Progenitor cell of endocrine pancreas (in vitro differentiated cells): ENCODE measurements around the gene KMT2A. TPM values are rescaled to one million over a fixed set of nuclear protein-coding genes. Genes with fewer than 3 reads are reported as not detected.
"Not testable (repeated sequence)": the region's sequence is repeated elsewhere in the genome, so short reads cannot be mapped to it uniquely, and the experiment has no call there.

Experiments used
- DNase-seq: peaks from one replicate; pipeline ENCODE4 v3.0.0; 2021; ENCODE audit warnings: low spot score; ENCODE audit not compliant: unreplicated experiment
- H3K27ac Mint-ChIP-seq: 2 replicates; pipeline ENCODE4 v1.8.0; 2021; ENCODE audit warnings: mild to moderate bottlenecking, moderate library complexity, mixed read lengths
- H3K27me3 Mint-ChIP-seq: 2 replicates; pipeline ENCODE4 v1.8.0; 2021; ENCODE audit warnings: mixed read lengths
- H3K36me3 Mint-ChIP-seq: 2 replicates; pipeline ENCODE4 v1.8.0; 2022; ENCODE audit warnings: mixed read lengths; ENCODE audit not compliant: insufficient read depth
- H3K4me1 Mint-ChIP-seq: 2 replicates; pipeline ENCODE4 v1.8.0; 2021; ENCODE audit warnings: low read depth, mixed read lengths
- H3K4me3 Mint-ChIP-seq: 2 replicates; pipeline ENCODE4 v1.8.0; 2021; ENCODE audit warnings: low read depth, mild to moderate bottlenecking, moderate library complexity, mixed read lengths
- H3K9me3 Mint-ChIP-seq: 2 replicates; pipeline ENCODE4 v1.8.0; 2021; ENCODE audit warnings: low read depth, mixed read lengths
- CTCF ChIP-seq: fragments of 200-600 bp; sonication (generic); IDR thresholded peaks from one replicate; pipeline ENCODE4 v1.5.0; 2021; ENCODE audit warnings: antibody characterized with exemption, mild to moderate bottlenecking; ENCODE audit not compliant: unreplicated experiment
- total RNA-seq: library from RNA; stranded (reverse); gene quantifications from 2 replicates; pipeline ENCODE4 v1.2.1, GENCODE V29; 2021

The KMT2A gene
- total RNA-seq, 1 donor from 2014 or later: 89.1 TPM

DNA sequence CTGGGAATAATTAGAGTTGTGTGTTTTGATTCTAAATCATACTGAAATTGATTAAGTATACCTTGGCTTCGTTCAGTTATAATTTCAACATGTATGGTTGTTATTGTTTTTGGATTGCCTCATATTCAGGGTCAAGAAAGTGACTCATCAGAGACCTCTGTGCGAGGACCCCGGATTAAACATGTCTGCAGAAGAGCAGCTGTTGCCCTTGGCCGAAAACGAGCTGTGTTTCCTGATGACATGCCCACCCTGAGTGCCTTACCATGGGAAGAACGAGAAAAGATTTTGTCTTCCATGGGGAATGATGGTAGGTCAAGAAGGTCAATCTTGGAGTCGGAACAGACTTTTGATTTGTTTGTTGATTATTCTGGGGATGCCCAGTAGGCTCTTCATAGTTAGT, 40.4 kb downstream of the KMT2A start:
- peaks cover 52% of the 10 kb centered on the region for H3K36me3 Mint-ChIP-seq
- no peak for DNase-seq
- no peak for TF ChIP-seq CTCF
- peak overlapping the region; percentile 40 for H3K27ac Mint-ChIP-seq
- no peaks in the 10 kb centered on the region for H3K9me3 Mint-ChIP-seq
- H3K27me3 Mint-ChIP-seq: no peaks in the 10 kb centered on the region
- H3K4me3 Mint-ChIP-seq: no peak overlapping the region
- H3K4me1 Mint-ChIP-seq: no peaks in the 10 kb centered on the region

GRCh38 chr11:118481238-118481637, 44.9 kb downstream of the KMT2A start:
- peaks cover 37% of the 10 kb centered on the region for H3K36me3 Mint-ChIP-seq
- not testable (repeated sequence) for H3K4me3 Mint-ChIP-seq, DNase-seq, H3K4me1 Mint-ChIP-seq, H3K27me3 Mint-ChIP-seq, H3K27ac Mint-ChIP-seq, H3K9me3 Mint-ChIP-seq

GRCh38 chr11:118484405-118484804, 48.1 kb downstream of the KMT2A start:
- no peak for TF ChIP-seq CTCF
- Mint-ChIP-seq H3K27ac (no peak overlapping the region), H3K4me3 (no peak overlapping the region), H3K36me3 (peaks cover 27% of the 10 kb centered on the region), H3K4me1 (no peaks in the 10 kb centered on the region), H3K27me3 (no peaks in the 10 kb centered on the region), H3K9me3 (no peaks in the 10 kb centered on the region)
- DNase-seq: no peak

DNA sequence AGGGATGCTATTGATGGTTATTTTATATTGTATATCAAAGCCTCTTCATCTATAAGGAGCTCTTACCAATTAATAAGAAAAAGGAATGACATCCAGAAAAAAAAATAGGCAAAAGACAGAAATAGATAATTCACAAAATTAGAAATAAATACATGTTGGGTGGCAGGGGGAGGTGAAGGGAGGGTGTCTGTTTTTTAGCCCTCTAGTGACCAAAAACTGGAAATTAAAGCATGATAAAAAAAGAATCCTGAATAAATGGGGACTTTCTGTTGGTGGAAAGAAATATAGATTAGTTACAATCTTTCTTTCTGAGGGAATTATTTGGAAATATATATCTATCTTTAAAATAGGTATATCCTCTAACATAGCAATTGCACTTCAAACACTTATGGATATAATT, 49.0 kb downstream of the KMT2A start:
- H3K4me3 Mint-ChIP-seq: no peak overlapping the region
- H3K4me1 Mint-ChIP-seq: no peaks in the 10 kb centered on the region
- H3K27ac Mint-ChIP-seq: no peak overlapping the region
- no peaks in the 10 kb centered on the region for H3K27me3 Mint-ChIP-seq
- no peak for DNase-seq
- H3K9me3 Mint-ChIP-seq: no peaks in the 10 kb centered on the region
- peak; percentile 31 for TF ChIP-seq CTCF
- H3K36me3 Mint-ChIP-seq: peaks cover 24% of the 10 kb centered on the region

GRCh38 chr11:118488480-118489109, 52.3 kb downstream of the KMT2A start:
- Mint-ChIP-seq H3K4me3 (no peak overlapping the region), H3K4me1 (no peaks in the 10 kb centered on the region), H3K27ac (no peak overlapping the region), H3K27me3 (no peaks in the 10 kb centered on the region), H3K36me3 (peaks cover 25% of the 10 kb centered on the region), H3K9me3 (no peaks in the 10 kb centered on the region)
- TF ChIP-seq CTCF: peak; percentile 80
- DNase-seq: peak; percentile 52

GRCh38 chr11:118491041-118491440, 54.7 kb downstream of the KMT2A start:
- H3K27ac Mint-ChIP-seq: no peak overlapping the region
- no peak overlapping the region for H3K4me3 Mint-ChIP-seq
- H3K36me3 Mint-ChIP-seq: peaks cover 29% of the 10 kb centered on the region

More at GRCh38 chr11:118491041-118491440, 54.7 kb downstream of the KMT2A start:
- no peaks in the 10 kb centered on the region for H3K27me3 Mint-ChIP-seq
- H3K9me3 Mint-ChIP-seq: no peaks in the 10 kb centered on the region
- no peaks in the 10 kb centered on the region for H3K4me1 Mint-ChIP-seq
- no peak for DNase-seq
- no peak for TF ChIP-seq CTCF
